Measurements from ENCODE around the gene WDR48. TPM values are rescaled to one million over a fixed set of nuclear protein-coding genes. Genes with fewer than 3 reads are reported as not detected.

The WDR48 gene
- total RNA-seq, 2 experiments from 2014 or later = 33.2 to 34.7 TPM

- intact Hi-C loops (cut with micrococcal nuclease) = loop anchor here (5.0 kb wide), 1 partner anchor 160 kb away; no protein-coding TSS in a partner anchor
- no peak for DNase-seq
- no peak for TF ChIP-seq CTCF (IDR thresholded peaks at IDR 0.05)
- POLR2A ChIA-PET = interaction anchor here (1.0 to 1.5 kb wide), 7 partner anchors 9 to 279 kb away, joined by 3 to 5 read pairs (median 4); partner anchors contain the start of genes GORASP1, RPSA and TTC21A
- no peak for ATAC-seq
- H3K27ac Mint-ChIP-seq = no peak overlapping the region
- no peaks in the 10 kb centered on the region for H3K27me3 Mint-ChIP-seq
- peaks cover 18% of the 10 kb centered on the region for H3K4me1 Mint-ChIP-seq (ENCODE audit: low read depth)
- CTCF ChIA-PET = interaction anchor here (0.6 to 8.4 kb wide), 21 partner anchors 10 to 251 kb away, joined by 3 to 103 read pairs (median 4); partner anchors contain the start of gene XIRP1
- H3K4me3 Mint-ChIP-seq = no peak overlapping the region
- H3K36me3 Mint-ChIP-seq (ENCODE audit: low read depth) = no peaks in the 10 kb centered on the region
- no peaks in the 10 kb centered on the region for H3K9me3 Mint-ChIP-seq
Measured at GRCh38 chr3:39127269-39127907, 75.6 kb downstream of the WDR48 start.

GRCh38 chr3:39127908-39128304 is 76.1 kb downstream of the WDR48 start:
- Mint-ChIP-seq H3K27me3 (no peaks in the 10 kb centered on the region), H3K27ac (no peak overlapping the region), H3K9me3 (no peaks in the 10 kb centered on the region), H3K4me3 (no peak overlapping the region), H3K4me1 (ENCODE audit: low read depth) (peaks cover 18% of the 10 kb centered on the region), H3K36me3 (ENCODE audit: low read depth) (no peaks in the 10 kb centered on the region)
- DNase-seq (no peak), ATAC-seq (peak; percentile 47)
- TF ChIP-seq CTCF (IDR thresholded peaks at IDR 0.05) = no peak
- intact Hi-C loops (cut with micrococcal nuclease) = loop anchor here (5.0 kb wide), 1 partner anchor 159 kb away; no protein-coding TSS in a partner anchor
- ChIA-PET CTCF (interaction anchor here (1.2 to 8.4 kb wide), 10 partner anchors 9 to 164 kb away, joined by 4 to 103 read pairs (median 9); no protein-coding TSS in a partner anchor), POLR2A (interaction anchor here (1.0 to 1.5 kb wide), 6 partner anchors 8 to 279 kb away, joined by 3 to 5 read pairs (median 4); partner anchors contain the start of genes GORASP1, RPSA and TTC21A)

- ChIA-PET POLR2A (no interaction called here), CTCF (interaction anchor here (1.1 to 8.4 kb wide), 5 partner anchors 42 to 163 kb away, joined by 3 to 103 read pairs (median 31); no protein-coding TSS in a partner anchor)
- Mint-ChIP-seq H3K36me3 (ENCODE audit: low read depth) (no peaks in the 10 kb centered on the region), H3K4me1 (ENCODE audit: low read depth) (peaks cover 20% of the 10 kb centered on the region), H3K9me3 (no peaks in the 10 kb centered on the region), H3K27ac (no peak overlapping the region), H3K27me3 (no peaks in the 10 kb centered on the region), H3K4me3 (no peak overlapping the region)
- no peak for ATAC-seq
- intact Hi-C loops (cut with micrococcal nuclease) = loop anchor here (5.0 kb wide), 1 partner anchor 158 kb away; no protein-coding TSS in a partner anchor
- no peak for DNase-seq
- TF ChIP-seq CTCF (IDR thresholded peaks at IDR 0.05) = no peak
Measured at GRCh38 chr3:39128951-39129350, 77.1 kb downstream of the WDR48 start.

DNA sequence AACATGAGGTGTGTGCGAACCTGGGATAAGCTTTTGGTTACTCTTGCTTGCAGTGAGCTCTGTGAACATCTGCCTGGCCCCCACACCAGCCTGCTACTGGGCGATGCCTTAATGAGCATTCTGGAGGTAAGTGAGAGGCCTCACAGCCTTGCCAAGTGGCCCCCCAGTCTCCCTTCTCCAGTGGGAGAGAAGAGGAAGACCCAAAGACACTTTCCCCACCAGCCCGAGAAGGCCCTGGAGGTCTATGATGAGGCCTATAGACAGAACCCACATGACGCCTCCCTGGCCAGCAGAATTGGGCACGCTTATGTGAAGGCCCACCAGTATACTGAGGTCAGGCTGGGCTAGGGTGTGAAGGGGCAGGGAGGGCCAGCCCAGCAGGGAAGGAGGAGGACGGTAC is 78.2 kb downstream of the WDR48 start:
- ATAC-seq = no peak
- Mint-ChIP-seq H3K4me1 (ENCODE audit: low read depth) (peaks cover 22% of the 10 kb centered on the region), H3K27ac (no peak overlapping the region), H3K4me3 (no peak overlapping the region), H3K27me3 (no peaks in the 10 kb centered on the region), H3K36me3 (ENCODE audit: low read depth) (no peaks in the 10 kb centered on the region), H3K9me3 (no peaks in the 10 kb centered on the region)
- intact Hi-C loops (cut with micrococcal nuclease) = no loop called here
- ChIA-PET POLR2A (interaction anchor here (0.5 kb wide), 1 partner anchor 121 kb away, joined by 6 read pairs; no protein-coding TSS in a partner anchor), CTCF (interaction anchor here (2.9 to 8.4 kb wide), 2 partner anchors 157 to 161 kb away, joined by 12 to 103 read pairs; no protein-coding TSS in a partner anchor)
- no peak for TF ChIP-seq CTCF (IDR thresholded peaks at IDR 0.05)
- no peak for DNase-seq
